PFSK-1 (cell line): ENCODE results near the gene PEF1.

Experiments used
- FOXP2 ChIP-seq: optimal IDR thresholded peaks from 2 replicates; pipeline ENCODE3; 2011; ENCODE audit warnings: borderline replicate concordance, control low read depth, inconsistent platforms; ENCODE audit not compliant: insufficient read depth; ENCODE audit errors: extremely low read length, extremely low read depth
- POLR2AphosphoS5 ChIP-seq: IDR thresholded peaks from 2 replicates; pipeline ENCODE4 v1.6.1; 2012; ENCODE audit warnings: low read depth, mild to moderate bottlenecking, control low read depth, low read length, moderate library complexity
- SIN3A ChIP-seq: IDR thresholded peaks from 2 replicates; pipeline ENCODE4 v1.6.1; 2012; ENCODE audit warnings: mild to moderate bottlenecking, low read length, moderate library complexity, borderline replicate concordance; ENCODE audit not compliant: insufficient read depth
- TAF1 ChIP-seq: IDR thresholded peaks from 2 replicates; pipeline ENCODE4 v1.6.1; 2012; ENCODE audit warnings: low read length, control low read depth, borderline replicate concordance; ENCODE audit not compliant: insufficient read depth
- TF ChIP-seq, protein P1 (sequence below), 2 experiments: IDR thresholded peaks; 2 replicates each; pipeline versions ENCODE4 v1.6.1 to v1.8.0; 2011 to 2012; ENCODE audit warnings: low read depth in 2 of 2, low read length in 2 of 2, control low read depth in 1 of 2, inconsistent platforms in 1 of 2, mild to moderate bottlenecking in 1 of 2, moderate library complexity in 1 of 2; ENCODE audit not compliant: insufficient read depth in 1 of 2

PEF1 gene

GRCh38 chr1:31669786-31670592 lies 25.3 kb upstream of the PEF1 start:
- TF ChIP-seq, protein P1, sequence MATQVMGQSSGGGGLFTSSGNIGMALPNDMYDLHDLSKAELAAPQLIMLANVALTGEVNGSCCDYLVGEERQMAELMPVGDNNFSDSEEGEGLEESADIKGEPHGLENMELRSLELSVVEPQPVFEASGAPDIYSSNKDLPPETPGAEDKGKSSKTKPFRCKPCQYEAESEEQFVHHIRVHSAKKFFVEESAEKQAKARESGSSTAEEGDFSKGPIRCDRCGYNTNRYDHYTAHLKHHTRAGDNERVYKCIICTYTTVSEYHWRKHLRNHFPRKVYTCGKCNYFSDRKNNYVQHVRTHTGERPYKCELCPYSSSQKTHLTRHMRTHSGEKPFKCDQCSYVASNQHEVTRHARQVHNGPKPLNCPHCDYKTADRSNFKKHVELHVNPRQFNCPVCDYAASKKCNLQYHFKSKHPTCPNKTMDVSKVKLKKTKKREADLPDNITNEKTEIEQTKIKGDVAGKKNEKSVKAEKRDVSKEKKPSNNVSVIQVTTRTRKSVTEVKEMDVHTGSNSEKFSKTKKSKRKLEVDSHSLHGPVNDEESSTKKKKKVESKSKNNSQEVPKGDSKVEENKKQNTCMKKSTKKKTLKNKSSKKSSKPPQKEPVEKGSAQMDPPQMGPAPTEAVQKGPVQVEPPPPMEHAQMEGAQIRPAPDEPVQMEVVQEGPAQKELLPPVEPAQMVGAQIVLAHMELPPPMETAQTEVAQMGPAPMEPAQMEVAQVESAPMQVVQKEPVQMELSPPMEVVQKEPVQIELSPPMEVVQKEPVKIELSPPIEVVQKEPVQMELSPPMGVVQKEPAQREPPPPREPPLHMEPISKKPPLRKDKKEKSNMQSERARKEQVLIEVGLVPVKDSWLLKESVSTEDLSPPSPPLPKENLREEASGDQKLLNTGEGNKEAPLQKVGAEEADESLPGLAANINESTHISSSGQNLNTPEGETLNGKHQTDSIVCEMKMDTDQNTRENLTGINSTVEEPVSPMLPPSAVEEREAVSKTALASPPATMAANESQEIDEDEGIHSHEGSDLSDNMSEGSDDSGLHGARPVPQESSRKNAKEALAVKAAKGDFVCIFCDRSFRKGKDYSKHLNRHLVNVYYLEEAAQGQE (IDR thresholded peaks at IDR 0.05; ENCODE audit: insufficient read depth in 1 of 2, low read depth in 2 of 2, low read length in 2 of 2) = no peak
- TF ChIP-seq FOXP2 = no peak
- TF ChIP-seq POLR2AphosphoS5 = no peak
- no peak for TF ChIP-seq SIN3A
- TF ChIP-seq TAF1 = no peak

DNA sequence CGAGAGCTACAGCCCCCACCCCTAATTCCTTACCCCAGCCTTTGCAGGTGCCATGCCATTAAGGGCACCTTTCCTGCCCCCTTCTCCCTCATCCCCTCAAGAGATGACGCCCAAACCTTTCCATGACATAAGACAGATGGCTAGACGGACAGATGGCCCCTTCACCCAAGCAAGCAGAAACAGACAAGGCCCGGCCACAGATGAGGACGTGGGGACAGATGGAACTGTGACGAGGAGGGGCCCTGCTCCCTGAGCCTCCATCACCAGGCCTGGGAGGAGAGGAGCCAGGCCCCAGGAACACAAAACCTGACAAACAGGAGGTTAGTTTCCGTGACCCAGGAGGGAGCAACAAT lies 24.7 kb upstream of the PEF1 start:
- no peak for TF ChIP-seq SIN3A
- no peak for TF ChIP-seq POLR2AphosphoS5
- TF ChIP-seq, protein P1 (IDR thresholded peaks at IDR 0.05; ENCODE audit: insufficient read depth in 1 of 2, low read depth in 2 of 2, low read length in 2 of 2) = no peak

DNA sequence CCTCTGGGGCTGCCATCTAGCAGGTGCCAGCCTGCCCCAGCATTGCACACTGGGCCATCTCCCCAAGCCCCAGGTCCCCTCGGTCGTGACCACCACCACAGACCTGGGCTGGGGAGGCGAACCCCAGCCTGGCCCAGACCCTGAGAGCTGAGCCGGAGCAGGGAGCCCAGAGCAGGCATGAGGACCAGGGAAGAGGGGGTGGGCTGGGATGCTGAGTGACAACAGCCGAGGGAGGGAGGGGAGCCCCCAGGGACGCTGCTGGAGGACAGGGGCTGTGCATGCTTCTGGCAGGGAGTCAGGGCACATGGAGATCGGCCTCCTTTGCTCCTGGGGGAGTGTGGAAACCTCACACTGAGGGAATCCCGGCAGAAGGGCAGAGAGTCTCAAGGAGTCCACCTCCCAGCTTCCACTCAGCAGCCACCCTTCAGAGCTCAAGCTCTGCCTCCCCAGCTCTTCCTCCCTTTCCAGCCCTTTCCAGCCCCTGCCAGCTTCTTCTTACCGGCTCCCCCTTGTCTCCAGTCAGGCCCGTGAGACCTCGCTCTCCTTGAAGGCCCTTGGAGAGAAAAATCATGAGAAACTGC lies 23.7 kb upstream of the PEF1 start:
- TF ChIP-seq, protein P1 (IDR thresholded peaks at IDR 0.05; ENCODE audit: insufficient read depth in 1 of 2, low read depth in 2 of 2, low read length in 2 of 2) = no peak
- TF ChIP-seq TAF1 (no peak), POLR2AphosphoS5 (no peak), FOXP2 (no peak), SIN3A (no peak)

DNA sequence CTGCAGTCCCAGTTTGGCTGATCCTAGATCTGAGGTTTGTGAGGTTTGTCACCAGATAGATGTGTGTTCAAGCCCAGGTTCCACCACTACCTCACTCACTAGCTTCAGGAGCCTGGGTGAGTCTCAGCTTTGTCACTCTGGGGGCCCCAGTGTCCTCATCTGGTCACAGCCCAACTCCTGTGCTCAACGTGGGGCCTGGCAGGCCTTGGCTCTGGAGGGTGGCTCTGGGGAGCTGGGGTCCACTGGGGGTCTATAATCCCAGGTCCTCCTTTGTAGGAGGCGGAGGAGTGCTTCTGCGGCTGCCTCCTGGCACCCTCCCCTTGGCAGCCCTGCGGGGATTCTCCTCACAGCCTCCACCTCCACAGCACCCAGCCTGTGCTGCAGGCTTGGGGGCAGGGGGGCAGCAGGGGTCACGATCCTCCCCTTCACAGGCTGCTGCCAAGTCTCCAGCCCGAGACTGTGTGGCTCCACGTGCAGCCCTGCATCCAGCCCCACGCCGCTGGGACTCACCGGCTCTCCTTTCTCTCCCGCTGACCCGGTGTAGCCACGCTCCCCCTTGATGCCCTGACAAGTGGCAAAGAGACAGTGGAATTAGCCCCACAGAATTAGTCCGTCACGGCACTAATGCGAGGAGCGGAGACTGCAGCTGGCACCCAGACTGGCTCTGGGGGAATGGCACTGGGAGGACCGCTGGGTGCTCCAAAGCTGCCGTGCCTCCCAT lies 22.5 kb upstream of the PEF1 start:
- TF ChIP-seq FOXP2 (no peak), SIN3A (no peak), POLR2AphosphoS5 (no peak), TAF1 (no peak)
- TF ChIP-seq, protein P1 (IDR thresholded peaks at IDR 0.05; ENCODE audit: insufficient read depth in 1 of 2, low read depth in 2 of 2, low read length in 2 of 2) = no peak
